ENCODE measurements around the gene RAD23B. TPM values are rescaled to one million over a fixed set of nuclear protein-coding genes. Genes with fewer than 3 reads are reported as not detected.

Gene RAD23B
- total RNA-seq, 1 experiment from 2014 or later = 251 TPM

GRCh38 chr9:107290619-107291018 is 7.5 kb downstream of the RAD23B start:
- ChIA-PET RAD21 (ENCODE audit: low non-redundant PET in 1 of 2, low total read pairs in 2 of 2, uncharacterized antibody in 2 of 2, unreplicated experiment in 2 of 2) (no interaction called here), CTCF (no interaction called here), POLR2A (no interaction called here)
- peaks cover 100% of the 10 kb centered on the region for H3K79me2 ChIP-seq (ENCODE audit: insufficient read depth, low read length)
- no peaks in the 10 kb centered on the region for H3K9me3 ChIP-seq (ENCODE audit: control insufficient read depth in 1 of 2, insufficient read depth in 1 of 2, low read depth in 1 of 2, low read length in 2 of 2)
- peaks cover 43 to 90% of the 10 kb centered on the region in 2 experiments for H3K4me1 ChIP-seq (ENCODE audit: control insufficient read depth in 1 of 2, insufficient read depth in 2 of 2, low read length in 2 of 2)
- no peak for DNase-seq (ENCODE audit: low read depth, low spot score)
- TF ChIP-seq EGR1 (IDR thresholded peaks at IDR 0.05; ENCODE audit: low read depth) (no peak), CEBPB (IDR thresholded peaks at IDR 0.05; ENCODE audit: low read depth) (no peak), MAX (IDR thresholded peaks at IDR 0.05) (no peak), EZH2phosphoT487 (IDR thresholded peaks at IDR 0.05; ENCODE audit: borderline replicate concordance) (no peak), POLR2A (IDR thresholded peaks at IDR 0.05; ENCODE audit: borderline replicate concordance, extremely low read depth, insufficient read depth, insufficient read length) (no peak), ZBTB33 (IDR thresholded peaks at IDR 0.05; ENCODE audit: extremely low read depth, insufficient replicate concordance, low read length) (no peak), YY1 (IDR thresholded peaks at IDR 0.05; ENCODE audit: extremely low read depth, insufficient replicate concordance, low read depth, low read length) (no peak), JUND (IDR thresholded peaks at IDR 0.05) (no peak)
- no peaks in the 10 kb centered on the region for H3K27me3 ChIP-seq (ENCODE audit: insufficient read depth, low read length)
- H4K20me1 ChIP-seq (ENCODE audit: insufficient read depth) = peaks cover 88% of the 10 kb centered on the region; the same call in 1 of the 2 replicates
- H3K4me3 ChIP-seq (replicated peaks in 1 of 2; ENCODE audit: low read depth in 1 of 2, low read length in 2 of 2) = no peak overlapping the region
- no peak overlapping the region for H2AFZ ChIP-seq (ENCODE audit: low read depth, low read length, poor library complexity, severe bottlenecking)
- no peak overlapping the region for H3K4me2 ChIP-seq (ENCODE audit: low read length)
- no TSS peak for BruUV-seq (replicated peaks)
- H3K9me2 ChIP-seq (ENCODE audit: insufficient read depth) = no peaks in the 10 kb centered on the region
- no peak overlapping the region for H3K9ac ChIP-seq (ENCODE audit: low read length)
- H3K36me3 ChIP-seq (ENCODE audit: control insufficient read depth in 1 of 2, insufficient read depth in 2 of 2, low read length in 2 of 2) = 0 out of 4 replicates have a peak, but pooled peaks cover 0 to 6% of the 10 kb centered on the region in 2 experiments
- H3K27ac ChIP-seq (ENCODE audit: low read depth, low read length) = no peak overlapping the region
- no peak for ATAC-seq
- intact Hi-C loops (cut with micrococcal nuclease) = no loop called here
